ENCODE measurements around the gene TRIP13.

DNA sequence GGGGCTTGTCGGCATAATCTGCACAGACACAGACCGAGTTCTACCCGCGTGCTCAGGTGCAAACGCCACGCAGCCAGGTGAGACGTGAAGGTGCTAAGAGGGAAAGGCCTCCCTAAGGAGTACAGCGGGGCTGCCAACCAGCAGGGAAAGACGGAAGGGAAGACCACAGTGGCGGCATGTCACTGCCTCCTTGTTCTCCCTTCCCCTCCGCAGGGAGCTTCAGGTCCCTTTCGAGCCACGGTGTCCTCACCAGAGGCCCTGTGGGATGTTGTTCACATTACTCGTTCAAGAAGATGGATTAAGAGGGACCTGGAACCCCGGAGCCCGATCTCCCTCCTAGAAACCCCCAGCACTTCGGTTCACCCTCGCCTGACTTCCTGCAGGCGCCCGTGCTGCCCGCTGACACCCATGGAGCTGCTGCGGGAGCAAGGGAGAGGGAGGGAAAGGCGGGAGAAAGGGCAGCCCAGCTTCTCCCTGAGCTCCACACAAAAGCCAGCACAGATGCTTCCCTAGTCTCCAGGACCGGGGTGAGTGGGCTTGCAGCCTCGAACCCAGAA lies 769 bp upstream of the TRIP13 start:
- no peak for TF ChIP-seq POLR2A (IDR thresholded peaks at IDR 0.05; ENCODE audit: low read depth, low read length)
- no peak for TF ChIP-seq POLR2AphosphoS5 (IDR thresholded peaks at IDR 0.05; ENCODE audit: low read depth, low read length)
